Measurements from ENCODE around the gene SLC39A11. TPM values are rescaled to one million over a fixed set of nuclear protein-coding genes. Genes with fewer than 3 reads are reported as not detected.
A peak's percentile ranks its signal among the peaks of the same experiment; 100 is the strongest.

SLC39A11 gene
- total RNA-seq, 2 experiments from 2014 or later, result 25.6 to 51.5 TPM

DNA sequence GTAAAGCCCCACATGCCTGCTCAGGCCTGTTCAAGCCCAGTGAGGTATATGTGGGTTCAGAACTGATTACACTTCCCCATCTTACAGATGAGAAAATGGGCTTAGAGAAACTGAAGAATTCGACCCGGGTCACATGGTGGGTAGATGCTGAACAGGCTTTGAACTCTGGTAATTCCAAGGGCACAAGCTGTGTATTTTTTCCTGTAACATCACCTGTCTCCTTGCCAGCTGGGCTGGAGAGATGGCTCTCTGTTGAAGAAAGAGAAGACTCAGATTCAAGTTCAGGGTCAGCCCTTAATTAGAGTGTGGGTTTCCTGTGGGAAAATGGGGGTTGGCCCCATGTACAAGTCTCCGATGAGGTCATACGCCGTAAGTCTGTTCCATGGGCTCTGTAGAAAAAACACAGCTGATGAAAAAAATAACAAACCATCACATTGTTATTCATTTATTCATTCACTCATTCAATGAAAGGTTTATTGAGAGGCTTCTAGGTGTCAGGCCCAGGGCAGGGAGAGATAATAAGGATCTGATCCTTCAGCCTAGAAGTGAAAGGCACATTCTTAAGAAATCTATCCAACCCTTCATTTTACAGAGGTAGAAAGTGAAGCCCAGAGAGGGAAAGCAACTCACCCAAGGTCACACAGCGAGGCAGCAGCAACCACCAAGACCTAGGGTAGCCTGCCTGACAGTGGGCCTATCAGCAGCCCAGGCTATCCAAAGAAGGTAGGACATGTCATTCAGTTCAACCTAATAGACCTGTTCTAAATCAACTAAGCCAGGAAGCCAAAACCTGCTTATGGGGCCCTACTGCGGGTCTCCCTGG, 488.9 kb downstream of the SLC39A11 start:
- Histone ChIP-seq H3K36me3 (ENCODE audit: insufficient read depth, low read length) (no peaks in the 10 kb centered on the region), H3K79me2 (ENCODE audit: insufficient read depth, low read depth, low read length) (no peaks in the 10 kb centered on the region), H4K20me1 (ENCODE audit: insufficient read depth, low read length) (no peaks in the 10 kb centered on the region), H3K9me2 (ENCODE audit: insufficient read depth, low read length) (no peaks in the 10 kb centered on the region), H3K4me3 (ENCODE audit: low read depth, low read length, poor library complexity, severe bottlenecking) (no peak overlapping the region), H2AFZ (ENCODE audit: low read length) (peak overlapping the region; percentile 3; the same call in 1 of the 2 replicates), H3K4me1 (ENCODE audit: insufficient read depth, low read length, poor library complexity, severe bottlenecking) (peaks cover 9% of the 10 kb centered on the region), H3K9me3 (ENCODE audit: low read length) (peaks cover 12% of the 10 kb centered on the region; the same call in 1 of the 2 replicates), H3K27ac (ENCODE audit: low read depth, low read length, poor library complexity, severe bottlenecking) (no peak overlapping the region), H3K4me2 (ENCODE audit: low read length) (peak overlapping the region; percentile 20; the same call in 1 of the 2 replicates)
- ChIA-PET POLR2A (interaction anchor here (0.6 kb wide), 1 partner anchor 98 kb away, joined by 3 read pairs; no protein-coding TSS in a partner anchor), CTCF (ENCODE audit: unreplicated experiment) (no interaction called here)
- DNase-seq (ENCODE audit: low spot score), result no peak
- no TSS peak for BruUV-seq (replicated peaks)
- TF ChIP-seq EZH2phosphoT487 (IDR thresholded peaks at IDR 0.05; ENCODE audit: borderline replicate concordance, low read depth, low read length) (no peak), CTCF (conservative IDR thresholded peaks at IDR 0.05; ENCODE audit: low read length) (no peak)
- intact Hi-C loops (cut with micrococcal nuclease; ENCODE audit: unreplicated experiment), result no loop called here

- no TSS peak for BruUV-seq (replicated peaks)
- Histone ChIP-seq H3K9me2 (ENCODE audit: insufficient read depth, low read length) (no peaks in the 10 kb centered on the region), H3K36me3 (ENCODE audit: insufficient read depth, low read length) (no peaks in the 10 kb centered on the region), H3K4me1 (ENCODE audit: insufficient read depth, low read length, poor library complexity, severe bottlenecking) (peaks cover 9% of the 10 kb centered on the region), H3K4me3 (ENCODE audit: low read depth, low read length, poor library complexity, severe bottlenecking) (no peak overlapping the region), H3K27ac (ENCODE audit: low read depth, low read length, poor library complexity, severe bottlenecking) (no peak overlapping the region), H4K20me1 (ENCODE audit: insufficient read depth, low read length) (no peaks in the 10 kb centered on the region), H3K9me3 (ENCODE audit: low read length) (peaks cover 3% of the 10 kb centered on the region; the same call in 1 of the 2 replicates), H3K4me2 (ENCODE audit: low read length) (peak overlapping the region; percentile 20), H2AFZ (ENCODE audit: low read length) (peak overlapping the region; percentile 3; the same call in 1 of the 2 replicates), H3K79me2 (ENCODE audit: insufficient read depth, low read depth, low read length) (no peaks in the 10 kb centered on the region)
- TF ChIP-seq EZH2phosphoT487 (IDR thresholded peaks at IDR 0.05; ENCODE audit: borderline replicate concordance, low read depth, low read length) (no peak), CTCF (conservative IDR thresholded peaks at IDR 0.05; ENCODE audit: low read length) (no peak)
- POLR2A ChIA-PET, result no interaction called here
- CTCF ChIA-PET (ENCODE audit: unreplicated experiment), result no interaction called here
- peak; percentile 19 for DNase-seq (ENCODE audit: low spot score)
- intact Hi-C loops (cut with micrococcal nuclease; ENCODE audit: unreplicated experiment), result no loop called here
Observed at GRCh38 chr17:72602517-72603419, 489.7 kb downstream of the SLC39A11 start.

Measured in OCI-LY7 (cell line).